ENCODE data around the gene UHRF2. TPM values are rescaled to one million over a fixed set of nuclear protein-coding genes. Genes with fewer than 3 reads are reported as not detected.

UHRF2 gene
- total RNA-seq, 4 donors from 2014 or later, result 31.1 to 44.4 (median 41.8) TPM

GRCh38 chr9:6383551-6384225, 29.3 kb upstream of the UHRF2 start:
- no peak overlapping the region for H3K27ac ChIP-seq (replicated peaks in 1 of 4)
- intact Hi-C loops (cut with DNase I), result no loop called here

DNA sequence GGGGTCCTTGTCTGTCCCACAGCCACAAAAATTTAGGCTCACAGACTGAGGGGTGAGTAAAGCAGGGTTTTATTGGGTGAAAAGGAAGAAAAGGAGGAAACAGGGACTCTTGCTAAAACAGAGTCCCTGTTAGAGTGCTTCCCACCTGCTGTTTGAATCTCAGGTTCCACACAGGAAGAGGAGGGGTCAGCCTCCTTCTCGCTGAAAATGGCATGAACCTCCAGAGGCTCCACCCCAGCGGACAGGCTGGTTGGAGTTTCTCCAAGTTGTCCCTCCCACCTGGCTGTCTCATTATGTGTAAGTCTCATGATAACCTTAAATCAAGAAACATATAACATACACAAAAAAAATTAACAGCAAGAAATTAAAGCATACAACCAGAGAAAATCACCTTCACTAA, 28.3 kb upstream of the UHRF2 start:
- H3K4me1 ChIP-seq, result no peaks in the 10 kb centered on the region
- H3K36me3 ChIP-seq, result no peaks in the 10 kb centered on the region
- WGBS, result 57% methylated on average over 2 of the region's 2 CpGs
- no peak overlapping the region for H3K27ac ChIP-seq (replicated peaks in 1 of 4)
- no peaks in the 10 kb centered on the region for H3K27me3 ChIP-seq
- no peak overlapping the region for H3K4me3 ChIP-seq
- TF ChIP-seq CTCF (IDR thresholded peaks at IDR 0.05), result no peak
- TF ChIP-seq POLR2AphosphoS5 (IDR thresholded peaks at IDR 0.05), result no peak
- no peak for TF ChIP-seq EP300 (IDR thresholded peaks at IDR 0.05)
- no peak for TF ChIP-seq POLR2A (IDR thresholded peaks at IDR 0.05; ENCODE audit: low read depth)
- H3K9me3 ChIP-seq, result no peaks in the 10 kb centered on the region
- intact Hi-C loops (cut with DNase I), result no loop called here
- DNase-seq (ENCODE audit: extremely low spot score), result no peak

More at GRCh38 chr9:6383551-6384225, 29.3 kb upstream of the UHRF2 start:
- Histone ChIP-seq H3K27me3 (no peaks in the 10 kb centered on the region), H3K36me3 (no peaks in the 10 kb centered on the region), H3K9me3 (no peaks in the 10 kb centered on the region), H3K4me1 (no peaks in the 10 kb centered on the region), H3K4me3 (no peak overlapping the region)
- WGBS, result 79% methylated on average over 7 of the region's 7 CpGs
- TF ChIP-seq EP300 (IDR thresholded peaks at IDR 0.05) (no peak), POLR2A (IDR thresholded peaks at IDR 0.05; ENCODE audit: low read depth) (no peak), CTCF (IDR thresholded peaks at IDR 0.05) (no peak), POLR2AphosphoS5 (IDR thresholded peaks at IDR 0.05) (no peak)
- no peak for DNase-seq (ENCODE audit: extremely low spot score)

- no peaks in the 10 kb centered on the region for H3K4me1 ChIP-seq
- 45% methylated on average over 2 of the region's 2 CpGs for WGBS
- TF ChIP-seq POLR2A (IDR thresholded peaks at IDR 0.05; ENCODE audit: low read depth), result no peak
- no peak for TF ChIP-seq CTCF (IDR thresholded peaks at IDR 0.05)
- TF ChIP-seq POLR2AphosphoS5 (IDR thresholded peaks at IDR 0.05), result no peak
- TF ChIP-seq EP300 (IDR thresholded peaks at IDR 0.05), result no peak
- no peaks in the 10 kb centered on the region for H3K36me3 ChIP-seq
- no peaks in the 10 kb centered on the region for H3K9me3 ChIP-seq
- no peaks in the 10 kb centered on the region for H3K27me3 ChIP-seq
- no peak overlapping the region for H3K27ac ChIP-seq (replicated peaks in 1 of 4)
- no peak overlapping the region for H3K4me3 ChIP-seq
- no peak for DNase-seq (ENCODE audit: extremely low spot score)
- intact Hi-C loops (cut with DNase I), result no loop called here
These were observed 13.9 kb upstream of the UHRF2 start for GRCh38 chr9:6399071-6399470.

GRCh38 chr9:6405371-6405770, 7.6 kb upstream of the UHRF2 start:
- Histone ChIP-seq H3K4me1 (no peaks in the 10 kb centered on the region), H3K27ac (replicated peaks in 1 of 4) (no peak overlapping the region), H3K9me3 (no peaks in the 10 kb centered on the region), H3K27me3 (peaks cover 0 to 11% (median 0%) of the 10 kb centered on the region in 4 donors), H3K36me3 (no peaks in the 10 kb centered on the region), H3K4me3 (no peak overlapping the region)
- no peak for DNase-seq (ENCODE audit: extremely low spot score)
- intact Hi-C loops (cut with DNase I), result no loop called here
- no peak for TF ChIP-seq CTCF (IDR thresholded peaks at IDR 0.05)
- TF ChIP-seq POLR2A (IDR thresholded peaks at IDR 0.05; ENCODE audit: low read depth), result no peak
- TF ChIP-seq EP300 (IDR thresholded peaks at IDR 0.05), result no peak
- no peak for TF ChIP-seq POLR2AphosphoS5 (IDR thresholded peaks at IDR 0.05)

- peaks cover 0 to 11% (median 0%) of the 10 kb centered on the region in 4 donors for H3K27me3 ChIP-seq
- no peaks in the 10 kb centered on the region for H3K9me3 ChIP-seq
- H3K4me1 ChIP-seq, result peaks cover 0 to 8% (median 8%) of the 10 kb centered on the region in 4 donors
- WGBS, result 91% methylated on average over 2 of the region's 2 CpGs
- intact Hi-C loops (cut with DNase I), result no loop called here
- no peak for TF ChIP-seq CTCF (IDR thresholded peaks at IDR 0.05)
- TF ChIP-seq EP300 (IDR thresholded peaks at IDR 0.05), result no peak
- TF ChIP-seq POLR2A (IDR thresholded peaks at IDR 0.05; ENCODE audit: low read depth), result no peak
- TF ChIP-seq POLR2AphosphoS5 (IDR thresholded peaks at IDR 0.05), result no peak
- H3K27ac ChIP-seq (replicated peaks in 1 of 4), result no peak overlapping the region
- DNase-seq (ENCODE audit: extremely low spot score), result no peak
- no peak overlapping the region for H3K4me3 ChIP-seq
- no peaks in the 10 kb centered on the region for H3K36me3 ChIP-seq
These were observed 5.2 kb upstream of the UHRF2 start for GRCh38 chr9:6407778-6408177.
